PC-3 (cell line): ENCODE data around the gene SMC6. TPM values are rescaled to one million over a fixed set of nuclear protein-coding genes. Genes with fewer than 3 reads are reported as not detected.

Experiments used
- ATAC-seq: fragments of 200-7000 bp; cut with Tn5 transposase; 2 replicates; pipeline ENCODE4 v1.9.1; 2020; ENCODE audit warnings: mild to moderate bottlenecking, moderate library complexity
- BruUV-seq: library from RNA; stranded (reverse); fragments of 400-500 nt; replicated peaks from 2 replicates; lab custom pipeline; 2021; lab: Mats Ljungman, UMichigan
- CTCF ChIA-PET: fragments of 300-600 bp; sonication (Branson Sonifier 250); formaldehyde crosslinking; loops from one replicate; lab custom pipeline; 2022; ENCODE audit warnings: antibody characterized with exemption; lab: Charles Lee
- POLR2A ChIA-PET: fragments of 300-600 bp; sonication (Branson Sonifier 250); formaldehyde crosslinking; loops from one replicate; lab custom pipeline; 2022; ENCODE audit warnings: antibody characterized with exemption; ENCODE audit not compliant: unreplicated experiment; lab: Charles Lee
- DNase-seq: peaks from one replicate; pipeline ENCODE4 v3.0.0-alpha.2; 2015
- H2AFZ ChIP-seq: fragments of 300-600 bp; sonication (generic); 2 replicates; pipeline ENCODE4 v1.6.0; 2016; ENCODE audit warnings: antibody characterized with exemption, low read length
- H3F3A ChIP-seq: fragments of 300-600 bp; sonication (generic); one replicate; pipeline ENCODE4 v1.6.0; 2017; ENCODE audit warnings: antibody characterized with exemption, low read length, control low read depth, mild to moderate bottlenecking; ENCODE audit not compliant: unreplicated experiment
- H3K27ac ChIP-seq: fragments of 300-600 bp; sonication (generic); 2 replicates; pipeline ENCODE4 v1.5.1; 2016; ENCODE audit warnings: mild to moderate bottlenecking, low read length
- H3K27me3 ChIP-seq: fragments of 300-600 bp; sonication (generic); 2 replicates; pipeline ENCODE4 v1.6.1; 2016; ENCODE audit warnings: low read length, mixed read lengths
- H3K36me3 ChIP-seq: fragments of 300-600 bp; sonication (generic); 2 replicates; pipeline ENCODE4 v1.6.1; 2016; ENCODE audit warnings: low read depth, mixed run types, low read length, mixed read lengths
- H3K4me1 ChIP-seq: fragments of 300-600 bp; sonication (generic); 2 replicates; pipeline ENCODE4 v1.5.1; 2016; ENCODE audit warnings: low read length; ENCODE audit not compliant: insufficient read depth
- H3K4me2 ChIP-seq: fragments of 300-600 bp; sonication (generic); 2 replicates; pipeline ENCODE4 v1.6.0; 2016; ENCODE audit warnings: low read length
- H3K4me3 ChIP-seq: fragments of 300-600 bp; sonication (generic); 2 replicates; pipeline ENCODE4 v1.5.1; 2016; ENCODE audit warnings: mild to moderate bottlenecking, low read length, mixed read lengths
- H3K79me2 ChIP-seq: fragments of 300-600 bp; sonication (generic); 2 replicates; pipeline ENCODE4 v1.6.1; 2017; ENCODE audit warnings: low read length, mixed read lengths
- H3K9ac ChIP-seq: fragments of 300-600 bp; sonication (generic); 2 replicates; pipeline ENCODE4 v1.6.0; 2016; ENCODE audit warnings: mild to moderate bottlenecking, low read length
- H3K9me2 ChIP-seq: fragments of 300-600 bp; sonication (generic); replicated peaks from 2 replicates; pipeline ENCODE4 v1.6.1; 2016; ENCODE audit warnings: mixed run types, low read length, mixed read lengths
- H3K9me3 ChIP-seq: fragments of 300-600 bp; sonication (generic); 2 replicates; pipeline ENCODE4 v1.6.1; 2016; ENCODE audit warnings: low read length, mixed read lengths
- H4K20me1 ChIP-seq: fragments of 300-600 bp; sonication (generic); 2 replicates; pipeline ENCODE4 v1.6.1; 2016; ENCODE audit warnings: low read length, mixed read lengths
- EZH2 ChIP-seq: fragments of 300-600 bp; sonication (generic); IDR thresholded peaks from one replicate; pipeline ENCODE4 v1.6.1; 2017; ENCODE audit warnings: antibody characterized with exemption, mild to moderate bottlenecking, low read length; ENCODE audit not compliant: unreplicated experiment
- EZH2phosphoT487 ChIP-seq: fragments of 300-600 bp; sonication (generic); IDR thresholded peaks from 2 replicates; pipeline ENCODE4 v1.6.1; 2018; ENCODE audit warnings: mild to moderate bottlenecking, antibody characterized with exemption, low read length, borderline replicate concordance
- intact Hi-C: fragments of 100-400 bp; cut with micrococcal nuclease; formaldehyde crosslinking; loops from 2 replicates; pipeline ENCODE4 v1.9.0; 2023
- total RNA-seq: library from RNA; depleted of rRNA; stranded (reverse); fragments of >200 nt; gene quantifications from 2 replicates; pipeline ENCODE4 v1.2.3, GENCODE V29; 2014
- TF ChIP-seq, protein P1 (sequence below): fragments of 300-600 bp; sonication (generic); conservative IDR thresholded peaks from 2 replicates; pipeline ENCODE4 v1.5.1; 2017; ENCODE audit warnings: antibody characterized with exemption, low read depth, mild to moderate bottlenecking, low read length

Gene SMC6
- total RNA-seq, 1 experiment from 2014 or later, result 15.6 TPM

DNA sequence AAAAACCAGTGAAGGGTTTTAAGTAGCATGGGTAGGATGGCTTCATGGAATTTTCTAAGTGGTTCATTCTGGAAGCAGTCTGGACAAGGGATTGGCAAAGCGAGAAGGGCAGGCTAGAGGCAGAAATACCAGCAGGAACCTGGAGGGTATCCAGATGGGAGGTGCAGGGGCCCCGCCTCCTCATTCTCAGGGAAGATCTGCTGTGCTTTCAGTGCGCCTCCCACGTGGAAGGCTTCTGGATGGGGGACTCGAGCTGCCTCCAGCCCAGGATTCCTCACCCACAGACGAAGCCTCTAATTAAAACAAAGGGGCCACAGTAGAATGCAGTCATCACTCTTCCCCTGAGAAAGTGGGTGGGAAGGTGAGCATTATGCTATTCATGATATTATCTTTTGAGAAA is 133.3 kb downstream of the SMC6 start:
- H3K27ac ChIP-seq, result no peak overlapping the region
- H3K79me2 ChIP-seq, result no peaks in the 10 kb centered on the region
- no peak overlapping the region for H3K4me3 ChIP-seq
- no peaks in the 10 kb centered on the region for H3K36me3 ChIP-seq
- H3K9ac ChIP-seq, result no peak overlapping the region
- intact Hi-C loops, result loop anchor here (2.0 kb wide), 1 partner anchor 27 kb away; no protein-coding TSS in a partner anchor
- H3K9me3 ChIP-seq, result no peaks in the 10 kb centered on the region
- no peak for DNase-seq
- H4K20me1 ChIP-seq, result no peaks in the 10 kb centered on the region
- peak overlapping the region; percentile 30; the same call in 1 of the 2 replicates for H3K4me2 ChIP-seq
- no peaks in the 10 kb centered on the region for H3K9me2 ChIP-seq
- POLR2A ChIA-PET, result no interaction called here
- peaks cover 34% of the 10 kb centered on the region for H3K4me1 ChIP-seq
- H2AFZ ChIP-seq, result no peak overlapping the region
- TF ChIP-seq EZH2phosphoT487, result no peak
- no peak for TF ChIP-seq EZH2
- TF ChIP-seq, protein P1, sequence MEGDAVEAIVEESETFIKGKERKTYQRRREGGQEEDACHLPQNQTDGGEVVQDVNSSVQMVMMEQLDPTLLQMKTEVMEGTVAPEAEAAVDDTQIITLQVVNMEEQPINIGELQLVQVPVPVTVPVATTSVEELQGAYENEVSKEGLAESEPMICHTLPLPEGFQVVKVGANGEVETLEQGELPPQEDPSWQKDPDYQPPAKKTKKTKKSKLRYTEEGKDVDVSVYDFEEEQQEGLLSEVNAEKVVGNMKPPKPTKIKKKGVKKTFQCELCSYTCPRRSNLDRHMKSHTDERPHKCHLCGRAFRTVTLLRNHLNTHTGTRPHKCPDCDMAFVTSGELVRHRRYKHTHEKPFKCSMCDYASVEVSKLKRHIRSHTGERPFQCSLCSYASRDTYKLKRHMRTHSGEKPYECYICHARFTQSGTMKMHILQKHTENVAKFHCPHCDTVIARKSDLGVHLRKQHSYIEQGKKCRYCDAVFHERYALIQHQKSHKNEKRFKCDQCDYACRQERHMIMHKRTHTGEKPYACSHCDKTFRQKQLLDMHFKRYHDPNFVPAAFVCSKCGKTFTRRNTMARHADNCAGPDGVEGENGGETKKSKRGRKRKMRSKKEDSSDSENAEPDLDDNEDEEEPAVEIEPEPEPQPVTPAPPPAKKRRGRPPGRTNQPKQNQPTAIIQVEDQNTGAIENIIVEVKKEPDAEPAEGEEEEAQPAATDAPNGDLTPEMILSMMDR, result no peak
- no peaks in the 10 kb centered on the region for H3K27me3 ChIP-seq
- no peak for ATAC-seq
- H3F3A ChIP-seq, result no peaks in the 10 kb centered on the region
- CTCF ChIA-PET, result no interaction called here
- no TSS peak for BruUV-seq

DNA sequence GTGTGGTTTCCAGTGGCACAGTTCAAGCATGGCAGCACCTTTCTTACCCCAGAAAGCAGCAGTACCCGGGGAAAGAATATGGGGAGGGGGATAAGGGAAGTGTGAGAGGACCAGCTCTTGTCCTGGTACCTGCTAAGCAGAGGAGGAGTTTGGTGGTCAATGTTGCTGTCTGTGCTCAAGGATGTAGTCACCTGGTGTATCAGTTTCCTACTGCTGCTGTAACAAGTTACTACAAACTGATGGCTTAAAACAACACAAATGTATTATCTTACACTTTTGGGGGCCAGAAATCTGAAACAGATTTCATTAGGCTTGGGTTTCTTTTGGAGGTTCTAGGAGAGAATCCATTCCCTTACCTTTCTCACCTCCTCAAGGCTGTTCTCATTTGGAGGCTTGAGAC is 135.7 kb downstream of the SMC6 start:
- Histone ChIP-seq H3K27ac (no peak overlapping the region), H4K20me1 (no peaks in the 10 kb centered on the region), H3K4me3 (no peak overlapping the region), H3K9ac (no peak overlapping the region), H3K4me2 (no peak overlapping the region), H3K9me3 (no peaks in the 10 kb centered on the region), H3K4me1 (peaks cover 39% of the 10 kb centered on the region), H3K9me2 (no peaks in the 10 kb centered on the region), H2AFZ (no peak overlapping the region), H3K79me2 (no peaks in the 10 kb centered on the region), H3F3A (no peaks in the 10 kb centered on the region), H3K27me3 (no peaks in the 10 kb centered on the region), H3K36me3 (no peaks in the 10 kb centered on the region)
- no peak for ATAC-seq
- ChIA-PET CTCF (no interaction called here), POLR2A (no interaction called here)
- no TSS peak for BruUV-seq
- intact Hi-C loops, result no loop called here
- TF ChIP-seq, protein P1, result no peak
- no peak for TF ChIP-seq EZH2phosphoT487
- TF ChIP-seq EZH2, result no peak
- DNase-seq, result no peak

DNA sequence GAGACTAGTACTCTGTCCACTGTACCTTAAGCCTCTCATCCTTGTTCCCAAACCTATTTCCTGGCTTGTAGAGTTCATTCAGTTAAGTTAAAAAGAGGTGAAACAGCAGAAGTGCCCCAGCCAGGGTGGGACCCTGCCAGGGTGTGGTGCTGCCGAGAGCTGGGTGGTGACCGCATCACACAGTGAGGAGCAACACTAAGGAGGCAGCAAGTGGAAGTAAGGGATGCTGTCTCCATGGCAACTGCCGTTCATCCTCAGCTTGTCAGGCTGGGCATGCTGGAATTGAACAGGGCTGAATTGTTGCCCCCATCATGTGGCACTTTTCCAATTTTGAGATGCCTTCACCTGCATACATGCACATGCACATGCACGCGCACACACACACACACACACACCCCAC is 136.1 kb downstream of the SMC6 start:
- no peaks in the 10 kb centered on the region for H3K27me3 ChIP-seq
- intact Hi-C loops, result no loop called here
- no peaks in the 10 kb centered on the region for H3F3A ChIP-seq
- no peak overlapping the region for H3K4me2 ChIP-seq
- no peak overlapping the region for H2AFZ ChIP-seq
- no TSS peak for BruUV-seq
- POLR2A ChIA-PET, result no interaction called here
- H3K79me2 ChIP-seq, result no peaks in the 10 kb centered on the region
- TF ChIP-seq EZH2phosphoT487 (no peak), EZH2 (no peak)
- TF ChIP-seq, protein P1, result no peak
- DNase-seq (no peak), ATAC-seq (no peak)
- CTCF ChIA-PET, result no interaction called here
- H3K4me3 ChIP-seq, result no peak overlapping the region
- no peaks in the 10 kb centered on the region for H4K20me1 ChIP-seq
- H3K9ac ChIP-seq, result no peak overlapping the region
- no peaks in the 10 kb centered on the region for H3K36me3 ChIP-seq
- H3K9me2 ChIP-seq, result no peaks in the 10 kb centered on the region
- peaks cover 39% of the 10 kb centered on the region for H3K4me1 ChIP-seq
- H3K9me3 ChIP-seq, result no peaks in the 10 kb centered on the region
- H3K27ac ChIP-seq, result no peak overlapping the region
